Smooth muscle cell of the pulmonary artery (primary cell): Measurements from ENCODE around the gene ANKS3. TPM values are rescaled to one million over a fixed set of nuclear protein-coding genes. Genes with fewer than 3 reads are reported as not detected.

Experiments used
- total RNA-seq: library from RNA; depleted of rRNA; stranded (reverse); fragments of >200 nt; gene quantifications from 2 replicates; pipeline ENCODE4 v1.2.3, GENCODE V29; 2014

The ANKS3 gene
- total RNA-seq, result 25.3 and 37.1 TPM in 2 replicates

GRCh38 chr16:4734063-4734729 is at the start of gene ANKS3, which contains the start of gene DNAAF8:
Gene ANKS3, minus strand, starts transcription at chr16:4734271. Its CDS starts 4,122 bp downstream, at chr16:4730149.
Gene DNAAF8, plus strand, starts transcription at chr16:4734537. Its CDS starts 1,978 bp downstream, at chr16:4736515.

GRCh38 chr16:4766875-4767628 is 33.0 kb upstream of the ANKS3 start, which contains the start of gene ZNF500:
Gene ZNF500, minus strand, starts transcription at chr16:4767162. Its CDS starts 1,184 bp downstream, at chr16:4765978.

GRCh38 chr16:4693296-4693955 is 40.6 kb downstream of the ANKS3 start, which contains the start of gene NUDT16L1:
Gene NUDT16L1, plus strand, starts transcription at chr16:4693562. Its CDS starts 165 bp downstream, at chr16:4693727.

Other genes starting within 250 kb of the ANKS3 start
- 16.1 and 25.0 TPM in 2 replicates for gene CDIP1, start 195.5 kb downstream of the ANKS3 start, total RNA-seq
- gene C16orf96, start 177.9 kb downstream of the ANKS3 start, total RNA-seq, result 0.07 TPM in 1 of 2 replicates, not detected in the other
- gene UBALD1, start 119.4 kb downstream of the ANKS3 start, total RNA-seq, result 3.5 and 7.0 TPM in 2 replicates
- 38.8 and 56.0 TPM in 2 replicates for gene MGRN1, start 109.4 kb downstream of the ANKS3 start, total RNA-seq
- 22.6 and 23.5 TPM in 2 replicates for gene NUDT16L1, start 40.7 kb downstream of the ANKS3 start, total RNA-seq
- 1.0 and 1.2 TPM in 2 replicates for gene DNAAF8, start 266 bp upstream of the ANKS3 start, total RNA-seq
- gene ZNF500, start 32.9 kb upstream of the ANKS3 start, total RNA-seq, result 8.1 and 11.3 TPM in 2 replicates
- not detected in 2 replicates for gene SEPTIN12, start 54.1 kb upstream of the ANKS3 start, total RNA-seq
- not detected in 2 replicates for gene SMIM22, start 61.1 kb upstream of the ANKS3 start, total RNA-seq
- 9.2 and 9.5 TPM in 2 replicates for gene ROGDI, start 68.4 kb upstream of the ANKS3 start, total RNA-seq
- 51.8 and 56.2 TPM in 2 replicates for gene GLYR1, start 113.0 kb upstream of the ANKS3 start, total RNA-seq
- 25.9 and 26.6 TPM in 2 replicates for gene UBN1, start 113.2 kb upstream of the ANKS3 start, total RNA-seq
- gene PPL, start 202.9 kb upstream of the ANKS3 start, total RNA-seq, result 7.7 and 29.5 TPM in 2 replicates
- gene SEC14L5, start 224.1 kb upstream of the ANKS3 start, total RNA-seq, result 0.30 and 0.39 TPM in 2 replicates